Measurements from ENCODE around the gene TTLL1.

The TTLL1 gene

DNA sequence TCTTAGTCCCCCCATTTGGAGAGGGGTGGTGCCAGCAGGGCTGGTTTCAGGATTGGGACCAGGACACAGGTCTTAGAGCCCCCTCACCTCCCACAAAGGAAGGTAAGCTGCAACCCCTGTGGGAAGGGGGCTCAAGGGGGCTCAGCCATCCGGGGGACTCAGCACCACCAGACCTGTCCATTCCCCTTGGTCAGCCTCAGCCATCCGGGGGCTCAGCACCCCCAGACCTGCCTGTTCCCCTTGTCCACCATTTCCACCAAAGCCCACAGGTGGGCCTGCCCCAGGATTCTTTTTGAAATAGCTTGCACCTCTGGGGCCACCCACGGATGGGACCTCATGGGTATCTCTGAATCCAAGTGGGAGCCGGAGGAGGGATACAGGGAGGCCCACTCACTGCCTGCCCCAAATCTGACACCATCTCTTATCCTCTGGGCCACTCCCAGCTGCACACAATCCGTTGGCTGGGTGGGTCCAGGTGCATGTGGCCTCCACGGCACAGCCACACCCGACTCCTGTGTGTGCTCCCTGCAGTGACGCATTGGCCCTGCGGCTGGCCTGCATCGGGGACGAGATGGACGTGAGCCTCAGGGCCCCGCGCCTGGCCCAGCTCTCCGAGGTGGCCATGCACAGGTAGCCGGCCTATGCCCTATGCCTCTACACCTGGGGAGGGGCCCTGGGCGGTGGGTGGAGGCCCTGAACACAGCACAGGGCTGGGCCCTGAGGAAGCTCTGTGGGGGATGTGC is 38.1 kb upstream of the TTLL1 start:
- no peaks in the 10 kb centered on the region for H3K27me3 ChIP-seq
- intact Hi-C loops (cut with DNase I; ENCODE audit: low total_unique reads), result no loop called here
- H3K4me3 ChIP-seq, result no peak overlapping the region
- peaks cover 0 to 13% (median 0%) of the 10 kb centered on the region in 3 donors for H3K36me3 ChIP-seq
- TF ChIP-seq, protein P1, sequence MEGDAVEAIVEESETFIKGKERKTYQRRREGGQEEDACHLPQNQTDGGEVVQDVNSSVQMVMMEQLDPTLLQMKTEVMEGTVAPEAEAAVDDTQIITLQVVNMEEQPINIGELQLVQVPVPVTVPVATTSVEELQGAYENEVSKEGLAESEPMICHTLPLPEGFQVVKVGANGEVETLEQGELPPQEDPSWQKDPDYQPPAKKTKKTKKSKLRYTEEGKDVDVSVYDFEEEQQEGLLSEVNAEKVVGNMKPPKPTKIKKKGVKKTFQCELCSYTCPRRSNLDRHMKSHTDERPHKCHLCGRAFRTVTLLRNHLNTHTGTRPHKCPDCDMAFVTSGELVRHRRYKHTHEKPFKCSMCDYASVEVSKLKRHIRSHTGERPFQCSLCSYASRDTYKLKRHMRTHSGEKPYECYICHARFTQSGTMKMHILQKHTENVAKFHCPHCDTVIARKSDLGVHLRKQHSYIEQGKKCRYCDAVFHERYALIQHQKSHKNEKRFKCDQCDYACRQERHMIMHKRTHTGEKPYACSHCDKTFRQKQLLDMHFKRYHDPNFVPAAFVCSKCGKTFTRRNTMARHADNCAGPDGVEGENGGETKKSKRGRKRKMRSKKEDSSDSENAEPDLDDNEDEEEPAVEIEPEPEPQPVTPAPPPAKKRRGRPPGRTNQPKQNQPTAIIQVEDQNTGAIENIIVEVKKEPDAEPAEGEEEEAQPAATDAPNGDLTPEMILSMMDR (IDR thresholded peaks at IDR 0.05), result no peak
- no peaks in the 10 kb centered on the region for H3K9me3 ChIP-seq
- H3K4me1 ChIP-seq, result peaks cover 0 to 16% (median 11%) of the 10 kb centered on the region in 4 donors
- H3K27ac ChIP-seq, result no peak overlapping the region
- no peak for DNase-seq

- no peak for DNase-seq
- Histone ChIP-seq H3K27me3 (no peaks in the 10 kb centered on the region), H3K27ac (no peak overlapping the region), H3K4me3 (no peak overlapping the region), H3K36me3 (peaks cover 0 to 6% (median 0%) of the 10 kb centered on the region in 3 donors), H3K9me3 (no peaks in the 10 kb centered on the region), H3K4me1 (peaks cover 0 to 9% (median 4%) of the 10 kb centered on the region in 4 donors)
- TF ChIP-seq, protein P1 (IDR thresholded peaks at IDR 0.05), result no peak
- intact Hi-C loops (cut with DNase I; ENCODE audit: low total_unique reads), result no loop called here
Measured at GRCh38 chr22:43126501-43127165, 37.4 kb upstream of the TTLL1 start.

DNA sequence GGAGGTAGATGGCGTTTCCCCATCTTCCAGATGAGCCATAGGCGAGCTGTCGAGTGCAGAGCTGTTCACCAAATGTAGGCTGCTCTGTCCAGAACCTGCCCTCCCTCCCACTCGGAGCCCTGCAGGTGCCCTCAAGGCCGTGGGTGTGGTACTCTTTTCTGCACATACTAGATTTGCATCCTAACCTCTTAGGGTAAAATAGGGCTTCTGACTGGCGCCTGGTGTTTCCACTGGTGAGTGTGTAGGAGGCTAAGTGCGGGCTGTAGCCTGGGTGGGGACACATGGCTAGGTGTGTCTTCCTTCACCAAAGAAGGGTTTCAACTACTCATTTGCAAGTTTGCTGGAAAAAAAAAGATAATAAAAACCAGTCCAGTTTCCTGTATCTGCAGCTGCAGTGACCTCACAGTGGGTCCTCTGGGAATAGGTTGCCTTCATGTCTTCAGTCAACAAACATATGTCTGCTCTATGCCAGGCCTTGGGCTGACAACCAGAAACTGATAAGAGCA is 29.8 kb upstream of the TTLL1 start:
- Histone ChIP-seq H3K4me3 (no peak overlapping the region), H3K27me3 (peaks cover 0 to 32% of the 10 kb centered on the region in 2 donors)
- DNase-seq, result no peak

DNA sequence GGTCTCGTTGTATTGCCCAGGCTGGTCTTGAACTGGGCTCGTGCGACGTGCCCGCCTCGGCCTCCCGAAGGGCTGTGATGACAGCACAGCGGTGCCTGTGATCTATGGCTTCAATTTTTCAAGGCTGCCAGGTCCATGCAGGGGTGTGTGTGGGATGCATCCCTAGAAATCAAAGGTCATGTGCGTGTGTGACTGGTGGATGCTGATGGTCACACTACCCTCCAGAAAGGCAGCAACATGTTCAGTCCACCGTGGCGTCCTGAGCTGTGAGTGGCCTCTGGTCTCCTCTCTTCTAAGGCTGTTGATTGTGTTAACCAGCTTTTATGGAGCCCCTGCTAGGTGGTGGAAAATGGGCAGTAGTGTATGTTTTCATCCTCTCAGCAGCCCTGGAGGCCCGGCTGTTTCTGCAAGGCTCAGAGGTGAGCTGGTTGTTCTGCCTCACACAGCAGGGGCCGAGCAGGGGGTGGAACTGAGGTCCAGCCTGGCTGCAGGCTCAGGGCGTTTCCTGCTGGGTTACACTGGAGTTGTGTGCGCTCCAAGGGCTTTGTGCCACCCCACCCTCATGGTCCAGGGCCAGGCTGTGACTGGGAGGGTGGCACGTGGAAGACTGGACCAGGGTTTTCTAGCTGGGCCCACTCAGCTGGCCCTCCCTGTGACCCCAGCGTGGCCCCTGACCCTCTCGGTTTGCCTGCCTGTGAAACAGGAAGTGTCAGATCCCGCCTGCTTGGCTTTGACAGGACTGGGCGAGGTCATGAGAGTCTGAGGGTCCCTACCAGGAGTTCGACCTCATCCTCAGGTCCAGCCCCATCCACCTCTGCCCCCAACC is 29.0 kb upstream of the TTLL1 start:
- TF ChIP-seq, protein P1 (IDR thresholded peaks at IDR 0.05), result no peak
- no peak for DNase-seq
- Histone ChIP-seq H3K27me3 (peaks cover 0 to 39% of the 10 kb centered on the region in 2 donors), H3K27ac (no peak overlapping the region), H3K4me1 (no peaks in the 10 kb centered on the region), H3K36me3 (no peaks in the 10 kb centered on the region), H3K9me3 (no peaks in the 10 kb centered on the region), H3K4me3 (no peak overlapping the region)
- intact Hi-C loops (cut with DNase I; ENCODE audit: low total_unique reads), result no loop called here

More for the DNA sequence above, 29.8 kb upstream of the TTLL1 start:
- TF ChIP-seq, protein P1 (IDR thresholded peaks at IDR 0.05), result no peak
- no peaks in the 10 kb centered on the region for H3K9me3 ChIP-seq
- H3K4me1 ChIP-seq, result no peaks in the 10 kb centered on the region
- no peaks in the 10 kb centered on the region for H3K36me3 ChIP-seq
- intact Hi-C loops (cut with DNase I; ENCODE audit: low total_unique reads), result no loop called here
- H3K27ac ChIP-seq, result no peak overlapping the region

GRCh38 chr22:43116932-43117331 is 27.7 kb upstream of the TTLL1 start:
- H3K27me3 ChIP-seq, result peaks cover 0 to 52% of the 10 kb centered on the region in 2 donors
- intact Hi-C loops (cut with DNase I; ENCODE audit: low total_unique reads), result no loop called here
- TF ChIP-seq, protein P1 (IDR thresholded peaks at IDR 0.05), result no peak
- no peaks in the 10 kb centered on the region for H3K9me3 ChIP-seq
- no peak for DNase-seq
- H3K36me3 ChIP-seq, result no peaks in the 10 kb centered on the region
- no peak overlapping the region for H3K27ac ChIP-seq
- no peak overlapping the region for H3K4me3 ChIP-seq
- H3K4me1 ChIP-seq, result no peaks in the 10 kb centered on the region
